ENCODE results near the gene MAD1L1.
"Not testable (repeated sequence)": the region's sequence is repeated elsewhere in the genome, so short reads cannot be mapped to it uniquely, and the experiment has no call there.

GRCh38 chr7:1824882-1825646 is 407.7 kb downstream of the MAD1L1 start:
- TF ChIP-seq CTCF (IDR thresholded peaks at IDR 0.05; ENCODE audit: insufficient read depth, low read depth, low read length); EZH2 (IDR thresholded peaks at IDR 0.05; ENCODE audit: insufficient read depth, low read length): not testable (repeated sequence)
